ENCODE measurements around the gene CHST10. TPM values are rescaled to one million over a fixed set of nuclear protein-coding genes. Genes with fewer than 3 reads are reported as not detected.
A peak's percentile ranks its signal among the peaks of the same experiment; 100 is the strongest.

The CHST10 gene
- total RNA-seq, 2 donors from 2014 or later = 17.6 to 18.5 TPM

DNA sequence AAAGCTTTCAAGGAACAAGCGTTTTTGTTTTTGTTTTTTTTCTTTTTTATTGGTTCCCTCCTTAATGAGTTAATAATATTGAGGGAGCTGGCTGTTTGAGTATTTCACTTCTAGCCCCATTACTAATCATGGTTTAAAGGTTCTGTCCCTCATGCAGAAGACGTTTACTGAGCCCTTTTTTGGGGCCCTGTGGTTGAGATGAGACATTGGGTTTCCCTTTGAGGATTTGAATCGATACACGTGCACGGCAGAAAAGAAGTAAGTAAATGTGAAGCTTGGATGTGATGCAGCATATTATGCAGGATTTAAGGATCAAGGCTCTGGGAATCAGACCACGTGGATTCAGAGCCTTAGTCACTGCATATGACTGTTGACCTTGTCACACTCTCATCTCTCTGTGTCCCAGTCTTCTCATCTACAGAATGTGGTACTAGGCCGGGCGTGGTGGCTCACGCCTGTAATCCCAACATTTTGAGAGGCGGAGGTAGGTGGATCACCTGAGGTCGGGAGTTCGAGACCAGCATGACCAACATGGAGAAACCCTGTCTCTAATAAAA, 1.0 kb upstream of the CHST10 start:
- H3K4me1 Mint-ChIP-seq = peaks cover 25% of the 10 kb centered on the region
- no peaks in the 10 kb centered on the region for H3K4me1 ChIP-seq (ENCODE audit: control insufficient read depth, insufficient read depth, low read length)
- TF ChIP-seq, protein P1, sequence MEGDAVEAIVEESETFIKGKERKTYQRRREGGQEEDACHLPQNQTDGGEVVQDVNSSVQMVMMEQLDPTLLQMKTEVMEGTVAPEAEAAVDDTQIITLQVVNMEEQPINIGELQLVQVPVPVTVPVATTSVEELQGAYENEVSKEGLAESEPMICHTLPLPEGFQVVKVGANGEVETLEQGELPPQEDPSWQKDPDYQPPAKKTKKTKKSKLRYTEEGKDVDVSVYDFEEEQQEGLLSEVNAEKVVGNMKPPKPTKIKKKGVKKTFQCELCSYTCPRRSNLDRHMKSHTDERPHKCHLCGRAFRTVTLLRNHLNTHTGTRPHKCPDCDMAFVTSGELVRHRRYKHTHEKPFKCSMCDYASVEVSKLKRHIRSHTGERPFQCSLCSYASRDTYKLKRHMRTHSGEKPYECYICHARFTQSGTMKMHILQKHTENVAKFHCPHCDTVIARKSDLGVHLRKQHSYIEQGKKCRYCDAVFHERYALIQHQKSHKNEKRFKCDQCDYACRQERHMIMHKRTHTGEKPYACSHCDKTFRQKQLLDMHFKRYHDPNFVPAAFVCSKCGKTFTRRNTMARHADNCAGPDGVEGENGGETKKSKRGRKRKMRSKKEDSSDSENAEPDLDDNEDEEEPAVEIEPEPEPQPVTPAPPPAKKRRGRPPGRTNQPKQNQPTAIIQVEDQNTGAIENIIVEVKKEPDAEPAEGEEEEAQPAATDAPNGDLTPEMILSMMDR (conservative IDR thresholded peaks at IDR 0.05) = no peak
- H3K9ac ChIP-seq (ENCODE audit: extremely low read depth, low read length, poor library complexity, severe bottlenecking) = no peak overlapping the region
- H3K27me3 Mint-ChIP-seq (ENCODE audit: insufficient read depth) = no peaks in the 10 kb centered on the region
- 95 to 100% methylated on average over 9 to 12 of the region's 12 CpGs for WGBS, 2 experiments (ENCODE audit: insufficient coverage in 1 of 2, insufficient read length in 1 of 2)
- no peaks in the 10 kb centered on the region for H3K27me3 ChIP-seq (ENCODE audit: control insufficient read depth, insufficient read depth, low read length, poor library complexity, severe bottlenecking)
- H3K4me3 Mint-ChIP-seq = peak overlapping the region; percentile 80
- H3K27ac ChIP-seq (ENCODE audit: low read depth, low read length) = no peak overlapping the region
- no peaks in the 10 kb centered on the region for H3K36me3 Mint-ChIP-seq (ENCODE audit: low read depth)
- H3K27ac Mint-ChIP-seq = no peak overlapping the region
- peaks cover 13% of the 10 kb centered on the region for H3K36me3 ChIP-seq (ENCODE audit: control insufficient read depth, insufficient read depth, low read length)
- H3K9me3 ChIP-seq (ENCODE audit: control insufficient read depth, low read length) = no peaks in the 10 kb centered on the region
- DNase-seq = no peak
- H3K9me3 Mint-ChIP-seq = no peaks in the 10 kb centered on the region
- H3K4me3 ChIP-seq (ENCODE audit: low read length) = peak overlapping the region; percentile 96

GRCh38 chr2:100417711-100418124, 250 bp upstream of the CHST10 start:
- TF ChIP-seq, protein P1 (conservative IDR thresholded peaks at IDR 0.05) = no peak
- Histone ChIP-seq H3K36me3 (ENCODE audit: control insufficient read depth, insufficient read depth, low read length) (peaks cover 13% of the 10 kb centered on the region), H3K4me3 (ENCODE audit: low read length) (peak overlapping the region; percentile 96), H3K27ac (ENCODE audit: low read depth, low read length) (no peak overlapping the region), H3K9ac (ENCODE audit: extremely low read depth, low read length, poor library complexity, severe bottlenecking) (peak overlapping the region; percentile 65), H3K27me3 (ENCODE audit: control insufficient read depth, insufficient read depth, low read length, poor library complexity, severe bottlenecking) (no peaks in the 10 kb centered on the region), H3K9me3 (ENCODE audit: control insufficient read depth, low read length) (no peaks in the 10 kb centered on the region), H3K4me1 (ENCODE audit: control insufficient read depth, insufficient read depth, low read length) (no peaks in the 10 kb centered on the region)
- DNase-seq = no peak
- no peaks in the 10 kb centered on the region for H3K36me3 Mint-ChIP-seq (ENCODE audit: low read depth)
- H3K9me3 Mint-ChIP-seq = no peaks in the 10 kb centered on the region
- peaks cover 32% of the 10 kb centered on the region for H3K4me1 Mint-ChIP-seq
- no peaks in the 10 kb centered on the region for H3K27me3 Mint-ChIP-seq (ENCODE audit: insufficient read depth)
- 12 to 17% methylated on average over 5 to 19 of the region's 19 CpGs for WGBS, 2 experiments (ENCODE audit: insufficient coverage in 1 of 2, insufficient read length in 1 of 2)
- H3K4me3 Mint-ChIP-seq = peak overlapping the region; percentile 80
- H3K27ac Mint-ChIP-seq = peak overlapping the region; percentile 88

DNA sequence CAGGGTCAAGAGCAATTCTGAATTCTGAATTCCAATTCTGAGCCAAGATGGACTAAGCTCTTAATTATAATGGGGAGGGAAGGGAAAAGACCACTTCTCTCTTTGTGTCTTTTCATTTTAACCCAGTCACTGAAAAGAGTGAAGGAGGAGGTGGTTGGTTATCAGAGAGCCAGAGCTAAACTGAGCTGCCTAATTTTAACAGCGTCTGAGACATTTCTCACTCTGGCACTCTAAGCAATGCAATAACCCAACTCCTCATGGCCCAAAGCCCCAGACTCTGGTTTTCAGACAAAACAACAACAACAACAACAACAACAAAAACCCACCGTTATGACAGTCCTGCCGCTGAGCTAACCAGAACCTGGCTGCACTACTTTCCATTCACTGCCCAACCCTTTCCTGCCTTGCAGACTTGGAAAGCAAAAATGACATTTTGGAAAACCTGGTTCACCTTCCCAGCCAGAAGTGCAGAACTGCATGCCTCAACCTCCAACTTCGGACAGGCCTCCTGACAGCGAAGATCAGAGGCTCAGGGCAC, 1.0 kb downstream of the CHST10 start:
- DNase-seq = peak; percentile 53

More for the DNA sequence above, 1.0 kb downstream of the CHST10 start:
- H3K36me3 Mint-ChIP-seq (ENCODE audit: low read depth) = peaks cover 4% of the 10 kb centered on the region
- H3K4me3 Mint-ChIP-seq = peak overlapping the region; percentile 80
- H3K9me3 Mint-ChIP-seq = no peaks in the 10 kb centered on the region
- Histone ChIP-seq H3K9ac (ENCODE audit: extremely low read depth, low read length, poor library complexity, severe bottlenecking) (peak overlapping the region; percentile 65), H3K27me3 (ENCODE audit: control insufficient read depth, insufficient read depth, low read length, poor library complexity, severe bottlenecking) (no peaks in the 10 kb centered on the region), H3K4me1 (ENCODE audit: control insufficient read depth, insufficient read depth, low read length) (no peaks in the 10 kb centered on the region), H3K9me3 (ENCODE audit: control insufficient read depth, low read length) (no peaks in the 10 kb centered on the region), H3K27ac (ENCODE audit: low read depth, low read length) (no peak overlapping the region), H3K4me3 (ENCODE audit: low read length) (peak overlapping the region; percentile 96), H3K36me3 (ENCODE audit: control insufficient read depth, insufficient read depth, low read length) (peaks cover 13% of the 10 kb centered on the region)
- TF ChIP-seq, protein P1 (conservative IDR thresholded peaks at IDR 0.05) = no peak
- H3K27ac Mint-ChIP-seq = no peak overlapping the region
- WGBS, 2 experiments (ENCODE audit: insufficient coverage in 1 of 2, insufficient read length in 1 of 2) = 0 to 12% methylated on average over 2 to 5 of the region's 5 CpGs
- no peaks in the 10 kb centered on the region for H3K27me3 Mint-ChIP-seq (ENCODE audit: insufficient read depth)
- peaks cover 33% of the 10 kb centered on the region for H3K4me1 Mint-ChIP-seq

Data from endodermal cell (in vitro differentiated cells).